Measurements from ENCODE around the gene NFKBIE. TPM values are rescaled to one million over a fixed set of nuclear protein-coding genes. Genes with fewer than 3 reads are reported as not detected.

NFKBIE gene
- total and polyA plus RNA-seq, 9 of the 15 experiments (the other 6 are each of a cell fraction or from before 2014, with no cell fraction given): 2.1 to 16.4 (median 11.7) TPM

GRCh38 chr6:44307217-44307616 is 41.9 kb upstream of the NFKBIE start:
- peak; percentile 56 for TF ChIP-seq RBFOX2 (IDR thresholded peaks at IDR 0.05; ENCODE audit: low read depth, low read length)
- 0 out of 2 replicates have a peak, but pooled peaks have one; percentile 28 for TF ChIP-seq THRB (CRISPR knock-in tag; conservative IDR thresholded peaks at IDR 0.05)
- TF ChIP-seq POLR2G (IDR thresholded peaks at IDR 0.05; ENCODE audit: low read depth, low read length): peak; percentile 71
- TF ChIP-seq PPARD (CRISPR knock-in tag; IDR thresholded peaks at IDR 0.05): no peak
- H3K4me2 ChIP-seq (ENCODE audit: insufficient read depth, low read length): no peak overlapping the region
- POLR2A ChIA-PET: interaction anchor here (0.7 to 11.9 kb wide), 4 partner anchors 11 to 19 kb away, joined by 3 to 116 read pairs (median 3); no protein-coding TSS in a partner anchor

More at GRCh38 chr6:44307217-44307616, 41.9 kb upstream of the NFKBIE start:
- Histone ChIP-seq H2AFZ (ENCODE audit: low read depth, low read length) (no peak overlapping the region), H3K4me1 (replicated peaks in 1 of 2; ENCODE audit: control insufficient read depth in 2 of 2, insufficient read depth in 2 of 2, low read length in 2 of 2) (peaks cover 5 to 17% of the 10 kb centered on the region in 2 experiments; a peak in 3 of 5 replicates), H3K9me1 (ENCODE audit: control insufficient read depth, insufficient read depth, low read length) (no peaks in the 10 kb centered on the region), H3K4me3 (no peak overlapping the region), H4K20me1 (replicated peaks; ENCODE audit: control insufficient read depth, insufficient read depth, low read length) (no peaks in the 10 kb centered on the region; the same call in 1 of the 2 replicates), H3K27ac (ENCODE audit: extremely low read depth, low read depth, low read length) (no peak overlapping the region), H3K79me2 (ENCODE audit: control insufficient read depth, insufficient read depth, low read length) (peaks cover 5% of the 10 kb centered on the region), H3K9me3 (replicated peaks; ENCODE audit: control insufficient read depth, insufficient read depth, low read depth, low read length) (no peaks in the 10 kb centered on the region), H3K36me3 (ENCODE audit: control insufficient read depth, insufficient read depth, low read length) (peaks cover 93% of the 10 kb centered on the region), H3K27me3 (ENCODE audit: control insufficient read depth in 2 of 2, insufficient read depth in 2 of 2, low read length in 2 of 2) (no peaks in the 10 kb centered on the region), H3K9ac (ENCODE audit: insufficient read depth in 1 of 2, low read depth in 2 of 2, low read length in 2 of 2) (peak overlapping the region in 1 of 2 experiments; percentile 56; a peak in 2 of 4 replicates)
- BruUV-seq (replicated peaks): no TSS peak
- CTCF ChIA-PET (ENCODE audit: low intra/inter-chr PET ratio): no interaction called here
- no peak; the same call in 2 of the 3 replicates for ATAC-seq
- no peak for FAIRE-seq
- no peak for DNase-seq (ENCODE audit: extremely low read depth in 1 of 4, low spot score in 3 of 4)
- WGBS (ENCODE audit: insufficient coverage, low coverage, missing lambda C conversion rate): 89% methylated on average over 10 of the region's 10 CpGs
- in situ Hi-C loops (cut with MboI) (no loop called here), intact Hi-C loops (cut with micrococcal nuclease) (no loop called here)
